ENCODE data around the gene APC.

APC gene

GRCh38 chr5:112823181-112823580 is 85.5 kb downstream of the APC start:
- peak overlapping the region; percentile 40; the same call in 1 of the 2 replicates for H3K27ac ChIP-seq
- TF ChIP-seq ZFX (IDR thresholded peaks at IDR 0.05), result no peak
- no peak for TF ChIP-seq CTCF (conservative IDR thresholded peaks at IDR 0.05)

- H3K27ac ChIP-seq, result no peak overlapping the region
- TF ChIP-seq ZFX (IDR thresholded peaks at IDR 0.05) (no peak), CTCF (conservative IDR thresholded peaks at IDR 0.05) (no peak)
Measured at GRCh38 chr5:112823656-112824055, 86.0 kb downstream of the APC start.

GRCh38 chr5:112824197-112824596 is 86.5 kb downstream of the APC start:
- TF ChIP-seq ZFX (IDR thresholded peaks at IDR 0.05) (no peak), CTCF (conservative IDR thresholded peaks at IDR 0.05) (no peak)
- H3K27ac ChIP-seq, result no peak overlapping the region

- H3K27ac ChIP-seq, result no peak overlapping the region
- TF ChIP-seq ZFX (IDR thresholded peaks at IDR 0.05) (no peak), CTCF (conservative IDR thresholded peaks at IDR 0.05) (no peak)
Measured at GRCh38 chr5:112830378-112830777, 92.7 kb downstream of the APC start.

GRCh38 chr5:112833971-112834370 is 96.3 kb downstream of the APC start:
- no peak overlapping the region for H3K27ac ChIP-seq
- no peak for TF ChIP-seq CTCF (conservative IDR thresholded peaks at IDR 0.05)

- TF ChIP-seq ZFX (IDR thresholded peaks at IDR 0.05) (no peak), CTCF (conservative IDR thresholded peaks at IDR 0.05) (no peak)
- no peak overlapping the region for H3K27ac ChIP-seq
Measured at GRCh38 chr5:112844489-112844888, 106.8 kb downstream of the APC start.

GRCh38 chr5:112846556-112846955 is 108.9 kb downstream of the APC start:
- H3K27ac ChIP-seq, result no peak overlapping the region
- TF ChIP-seq ZFX (IDR thresholded peaks at IDR 0.05) (no peak), CTCF (conservative IDR thresholded peaks at IDR 0.05) (no peak)
